ENCODE data around the gene ATAD1.
"Not testable (repeated sequence)": the region's sequence is repeated elsewhere in the genome, so short reads cannot be mapped to it uniquely, and the experiment has no call there.

Gene ATAD1

GRCh38 chr10:87846023-87846422, 28.0 kb upstream of the ATAD1 start:
- FAIRE-seq, result no peak

- no peak for FAIRE-seq
Measured at GRCh38 chr10:87845624-87845998, 27.6 kb upstream of the ATAD1 start.

- FAIRE-seq, result peak; percentile 31
Measured at GRCh38 chr10:87844837-87845623, 27.0 kb upstream of the ATAD1 start.

- FAIRE-seq, result no peak
Measured at GRCh38 chr10:87843714-87844113, 25.7 kb upstream of the ATAD1 start.

DNA sequence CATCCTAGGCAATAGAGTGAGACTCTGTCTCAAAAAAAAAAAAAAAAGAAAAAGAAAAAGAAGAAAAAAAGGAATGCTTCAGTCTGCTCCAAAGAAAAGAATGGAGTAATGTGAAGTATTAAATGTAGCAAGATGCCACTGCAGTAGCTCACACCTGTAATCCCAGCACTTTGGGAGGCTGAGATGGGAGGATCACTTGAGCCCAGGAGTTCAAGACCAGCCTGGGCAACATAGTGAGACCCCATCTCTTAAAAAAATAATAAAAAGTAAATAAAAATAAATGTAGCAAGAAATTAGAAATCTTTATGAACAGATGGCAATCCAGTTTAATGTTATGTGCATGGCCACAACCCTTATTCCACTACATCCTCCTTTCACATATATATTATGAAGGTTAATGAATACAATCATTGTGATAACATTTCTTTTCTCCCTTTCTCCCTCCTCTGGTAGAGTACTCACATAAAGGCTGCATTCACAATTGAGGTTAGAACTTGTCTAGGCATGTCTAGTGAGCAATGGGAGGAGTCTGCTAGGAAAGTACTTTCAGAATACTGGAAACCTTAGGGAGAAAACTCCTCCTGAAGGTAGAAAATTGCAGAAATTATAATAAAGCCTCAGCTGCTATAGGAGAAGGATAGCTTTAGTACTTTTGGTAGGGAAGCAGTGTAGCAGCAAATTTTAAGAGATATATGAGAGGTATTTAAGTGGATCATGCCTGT, 24.9 kb upstream of the ATAD1 start:
- FAIRE-seq, result no peak

DNA sequence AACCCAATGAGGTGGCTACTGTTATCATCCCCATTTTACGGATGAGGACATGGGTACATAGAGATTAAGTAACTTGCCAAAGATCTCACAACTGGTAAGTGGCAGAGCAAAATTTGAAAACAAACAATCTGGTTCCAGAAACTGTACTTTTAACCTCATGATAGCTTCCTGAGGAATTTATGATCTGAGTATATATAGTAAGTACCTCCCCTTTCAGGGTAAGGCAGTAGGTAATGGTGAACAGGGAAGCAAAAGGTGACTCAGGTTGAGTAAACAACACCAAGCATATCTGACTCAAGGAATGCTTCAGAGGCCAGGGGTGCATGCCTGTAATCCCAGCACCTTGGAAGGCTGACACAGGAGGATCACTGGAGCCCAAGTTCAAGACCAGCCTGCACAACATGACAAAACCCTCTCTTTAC, 24.2 kb upstream of the ATAD1 start:
- peak; percentile 82 for FAIRE-seq

DNA sequence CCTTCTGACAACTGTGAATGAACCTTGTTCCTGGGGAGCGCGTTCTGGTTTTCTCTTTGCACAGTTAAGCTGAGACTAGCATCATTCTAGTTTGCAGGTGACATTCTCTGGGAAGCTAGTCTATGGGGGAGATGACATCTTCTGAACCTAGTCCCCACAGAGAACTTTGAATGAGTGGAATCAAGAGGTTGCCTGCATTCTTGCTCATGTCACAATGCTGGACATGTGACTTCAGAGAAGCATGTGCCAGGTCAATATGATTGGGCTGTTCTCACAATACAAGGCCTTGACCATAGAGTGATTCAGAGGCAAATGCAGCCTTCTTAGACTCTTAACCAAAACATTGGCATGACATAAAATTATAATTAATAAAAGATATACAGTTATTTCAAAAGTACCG, 23.2 kb upstream of the ATAD1 start:
- FAIRE-seq, result no peak

GRCh38 chr10:87838650-87839049, 20.6 kb upstream of the ATAD1 start:
- no peak for FAIRE-seq

- no peak for FAIRE-seq
Measured at GRCh38 chr10:87837445-87837844, 19.4 kb upstream of the ATAD1 start.

DNA sequence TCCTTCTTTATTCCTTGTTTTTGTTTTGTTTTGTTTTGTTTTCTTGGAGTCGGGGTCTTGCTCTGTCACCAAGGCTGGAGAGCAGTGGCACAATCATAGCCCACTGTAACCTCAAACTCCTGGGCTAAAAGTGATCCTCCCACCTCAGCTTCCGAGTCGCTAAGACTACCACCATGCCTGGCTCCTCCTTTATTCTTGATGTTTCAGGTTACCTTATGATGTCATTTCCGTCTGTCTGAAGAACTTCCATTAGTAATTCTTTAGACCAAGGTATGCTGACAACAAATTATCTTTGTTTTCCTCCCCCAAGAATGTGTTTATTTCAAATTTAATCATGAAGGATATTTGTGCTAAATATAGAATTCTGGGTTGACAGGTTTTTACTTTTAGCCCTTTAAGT, 18.1 kb upstream of the ATAD1 start:
- no peak for FAIRE-seq

DNA sequence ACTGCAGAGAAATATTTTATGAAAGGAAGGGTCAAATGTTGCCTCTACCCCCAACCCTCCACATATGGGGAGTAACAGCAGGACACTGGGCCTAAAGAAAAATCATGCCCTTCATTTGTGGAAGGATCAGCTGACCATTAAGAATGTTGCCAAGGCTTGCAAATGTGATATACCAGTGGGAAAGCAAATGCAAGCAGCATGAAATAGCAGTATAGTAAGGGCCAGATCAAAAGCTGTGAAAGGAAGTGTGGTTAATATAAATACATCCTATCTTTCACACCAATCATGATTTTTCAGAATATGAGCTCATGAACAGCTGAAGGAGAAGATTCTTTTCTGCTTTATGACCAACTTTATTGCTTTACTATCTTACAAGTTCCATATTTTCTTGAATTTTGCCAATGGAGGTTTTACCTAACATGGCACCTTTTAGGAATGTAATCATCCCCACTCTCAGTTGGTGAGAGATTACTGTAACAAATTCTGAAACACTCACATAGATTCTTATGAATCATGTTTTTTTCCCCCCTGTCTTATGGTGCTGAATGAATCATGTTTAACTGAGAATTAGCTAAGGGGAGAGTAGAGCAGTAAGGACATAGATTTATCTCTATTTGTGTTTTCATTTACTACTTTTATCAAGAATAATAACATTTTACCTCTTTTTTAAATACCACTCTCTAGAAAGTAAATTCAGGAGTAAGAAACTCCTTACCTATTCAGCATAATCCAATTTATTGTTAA, 12.1 kb upstream of the ATAD1 start:
- no peak for FAIRE-seq

DNA sequence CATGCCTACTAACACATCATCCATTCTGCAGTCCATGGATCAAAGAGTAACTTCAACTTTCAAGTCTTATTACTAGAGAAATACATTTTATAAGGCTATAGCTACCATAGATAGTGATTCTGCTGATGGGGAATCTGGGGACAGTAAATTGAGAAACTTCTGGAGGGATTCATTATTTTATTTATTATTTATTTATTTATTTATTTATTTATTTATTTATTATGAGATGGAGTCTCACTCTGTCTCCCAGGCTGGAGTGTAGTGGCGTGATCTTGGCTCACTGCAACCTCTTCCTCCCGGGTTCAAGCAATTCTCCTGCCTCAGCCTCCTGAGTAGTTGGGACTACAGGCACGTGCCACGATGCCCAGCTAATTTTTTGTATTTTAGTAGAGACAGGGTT, 11.0 kb upstream of the ATAD1 start:
- FAIRE-seq, result not testable (repeated sequence)

GRCh38 chr10:87827681-87828080, 9.7 kb upstream of the ATAD1 start:
- no peak for FAIRE-seq

DNA sequence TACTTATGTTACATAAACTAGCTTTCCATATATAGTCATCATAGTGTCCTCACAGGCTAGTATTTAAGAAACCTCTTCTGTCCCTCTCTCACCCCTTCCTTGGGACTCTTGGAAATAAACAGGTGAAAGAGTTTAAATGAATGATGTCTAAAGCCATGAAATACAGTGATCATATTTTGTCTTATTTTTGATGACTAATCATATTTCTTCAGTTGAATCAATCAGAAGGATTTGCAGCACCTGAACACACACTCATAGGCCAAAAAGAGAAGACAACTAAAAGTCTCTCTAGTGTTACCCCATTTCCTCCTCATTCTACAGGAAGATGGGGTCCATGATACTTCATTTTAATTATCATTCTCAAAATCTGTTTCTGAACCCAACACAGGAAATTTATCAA, 8.6 kb upstream of the ATAD1 start:
- no peak for FAIRE-seq

DNA sequence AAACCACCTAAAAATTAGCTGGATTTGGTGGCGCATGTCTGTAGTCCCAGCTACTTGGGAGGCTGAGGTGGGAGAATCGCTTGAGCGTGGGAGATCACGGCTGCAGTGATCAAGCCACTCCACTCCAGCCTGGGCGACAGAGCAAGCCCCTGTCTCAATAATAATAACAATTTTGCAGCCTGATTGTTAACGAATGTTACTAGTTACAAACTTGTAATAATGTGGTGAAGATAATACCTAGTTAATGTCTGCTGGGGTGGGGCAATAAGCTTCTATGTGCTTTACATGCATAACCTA, 1.2 kb upstream of the ATAD1 start:
- FAIRE-seq, result no peak

DNA sequence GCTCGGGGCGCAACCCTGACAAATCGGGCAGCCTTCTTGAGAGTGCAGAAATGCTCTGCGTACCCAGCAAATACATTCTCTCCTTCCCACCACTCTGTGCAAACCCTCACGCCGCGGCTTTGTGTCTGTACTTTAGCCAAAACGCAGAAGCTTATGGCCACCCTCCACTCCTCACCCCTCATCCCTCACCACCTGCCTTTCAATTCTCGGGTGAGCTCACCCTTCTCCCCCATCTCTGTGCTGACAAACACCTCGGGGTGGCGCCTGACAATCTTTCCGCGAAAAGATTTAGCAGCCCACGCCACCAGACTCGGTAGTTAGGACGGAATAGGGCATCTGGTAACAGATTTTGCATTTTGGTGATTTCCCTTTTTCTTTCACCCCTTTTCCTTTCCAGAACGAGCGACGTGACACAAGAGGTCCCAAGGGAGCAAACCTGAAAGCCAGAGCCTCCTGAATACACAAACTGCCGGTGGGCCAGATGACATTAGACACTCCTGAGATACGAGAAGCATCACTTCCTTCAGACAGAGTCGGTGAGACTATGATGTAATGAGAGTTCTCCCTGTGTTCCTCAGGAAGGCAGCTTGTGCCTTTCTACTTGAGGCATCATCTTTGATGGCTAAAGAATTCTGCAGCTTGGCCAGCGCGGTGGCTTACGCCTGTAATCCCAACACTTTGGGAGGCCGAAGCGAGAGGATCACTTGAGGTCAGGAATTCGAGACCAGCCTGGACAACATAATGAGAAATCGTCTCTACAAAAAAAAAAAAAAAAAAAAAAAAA, 671 bp upstream of the ATAD1 start:
- no peak for FAIRE-seq

- FAIRE-seq, result peak; percentile 28
Measured at GRCh38 chr10:87816898-87817608, 973 bp downstream of the ATAD1 start.

DNA sequence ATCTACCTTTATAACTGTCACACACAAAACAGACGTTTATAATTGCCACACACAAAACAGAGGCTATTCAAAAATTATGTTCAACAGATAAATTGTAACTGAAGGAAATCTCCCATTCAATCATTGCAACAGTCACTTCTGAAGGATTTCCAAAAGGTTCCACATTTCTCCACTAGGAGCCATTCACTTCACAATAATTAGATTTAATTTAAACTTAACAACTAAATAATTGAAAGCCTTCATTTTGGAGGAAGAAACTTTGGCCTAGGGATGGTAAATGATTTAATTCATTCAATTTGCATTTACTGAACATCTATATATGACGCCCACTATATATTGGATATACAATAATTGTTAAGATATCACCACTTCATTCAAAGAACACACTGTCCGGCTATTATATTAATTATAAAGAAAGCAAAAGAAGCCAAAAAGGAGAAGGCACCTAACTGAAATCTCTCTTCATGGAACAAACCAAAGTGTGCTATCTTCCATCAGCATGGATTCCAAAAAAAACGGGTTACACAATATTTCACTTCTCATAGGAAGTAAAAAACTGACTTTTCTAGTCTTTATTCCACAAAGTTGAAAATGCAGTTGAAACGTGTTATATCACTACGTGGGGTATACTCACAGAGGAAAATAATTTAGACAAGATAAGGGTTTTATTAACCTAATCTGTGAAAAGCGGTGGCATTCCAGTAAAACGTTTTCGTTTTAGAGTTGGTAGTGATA, 1.7 kb downstream of the ATAD1 start:
- FAIRE-seq, result peak; percentile 5

DNA sequence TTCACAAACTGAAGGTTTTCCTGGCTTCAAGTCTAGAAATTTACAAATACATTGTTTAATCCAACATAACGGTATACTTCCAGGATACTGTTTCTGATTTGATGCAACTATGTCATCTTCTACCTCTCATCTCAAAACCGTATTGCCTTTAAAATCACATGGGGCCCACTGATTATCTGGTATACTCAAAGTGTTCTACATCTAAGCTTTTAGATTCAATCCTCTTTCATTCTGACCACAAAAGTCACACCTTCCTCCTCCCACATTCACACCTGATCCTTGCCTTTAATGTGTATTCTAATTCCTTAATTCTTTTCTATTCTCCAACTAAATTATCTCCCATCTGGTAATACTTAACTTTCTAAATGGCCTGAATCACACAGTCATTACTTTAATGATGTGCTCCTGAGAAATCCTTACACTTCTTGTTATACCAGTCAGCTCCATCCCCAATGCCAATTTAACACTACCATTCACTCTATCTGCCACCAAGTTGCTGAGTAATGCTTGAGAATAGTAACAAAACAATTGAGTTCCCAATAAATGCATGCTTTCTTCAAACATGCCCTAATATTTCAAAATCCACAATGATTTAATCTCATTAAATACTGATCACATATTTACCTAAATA, 13.0 kb downstream of the ATAD1 start:
- no peak for FAIRE-seq

DNA sequence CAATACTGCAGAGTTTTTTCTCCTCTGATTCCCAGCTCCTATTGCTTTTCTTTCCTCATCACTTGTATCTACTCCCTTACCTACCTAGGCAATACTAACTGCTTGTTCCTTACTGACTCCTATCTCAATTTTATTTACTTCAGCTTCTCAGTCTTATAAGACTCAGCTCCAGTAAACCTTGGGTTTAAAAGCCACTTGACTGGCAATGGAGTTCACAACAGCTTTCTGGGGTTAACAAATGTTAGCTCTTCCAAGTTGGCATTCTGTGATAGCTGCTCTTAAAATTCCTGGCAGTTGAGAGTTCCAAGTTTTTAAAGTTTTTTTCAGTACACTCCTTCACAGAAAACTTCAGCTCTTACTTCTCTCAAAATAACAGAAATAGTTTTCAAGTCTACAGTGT, 14.2 kb downstream of the ATAD1 start:
- FAIRE-seq, result no peak

- no peak for FAIRE-seq
Measured at GRCh38 chr10:87803328-87803727, 14.7 kb downstream of the ATAD1 start.

Measured in colon (tissue), 2 donors.